Activated T-cell treated with anti-CD3 and anti-CD28 coated beads, Interleukin-2, amount 50 U/mL, for 72 hours (primary cell): ENCODE measurements around the gene FUT3. TPM values are rescaled to one million over a fixed set of nuclear protein-coding genes. Genes with fewer than 3 reads are reported as not detected.
"Not testable (repeated sequence)": the region's sequence is repeated elsewhere in the genome, so short reads cannot be mapped to it uniquely, and the experiment has no call there.

Experiments
- ATAC-seq, 2 donors: fragments of 150-1000 bp; cut with Tn5 transposase; replicated peaks in 1 of 2; 2 replicates each; pipeline ENCODE4 v1.10.0; 2021; ENCODE audit warnings: moderate library complexity in 2 of 2, mild to moderate bottlenecking in 1 of 2
- DNase-seq, 2 donors: peaks; one replicate each; pipeline ENCODE4 v3.0.0; 2021 to 2022; ENCODE audit warnings: mixed read lengths in 1 of 2
- H3K27ac Mint-ChIP-seq: one replicate; pipeline ENCODE4 v1.8.0; 2022; ENCODE audit warnings: mild to moderate bottlenecking, moderate library complexity, mixed read lengths
- H3K27me3 Mint-ChIP-seq: one replicate; pipeline ENCODE4 v1.8.0; 2022; ENCODE audit warnings: low read depth, mixed read lengths
- H3K36me3 Mint-ChIP-seq, 2 donors: one replicate each; pipeline ENCODE4 v1.8.0; 2022; ENCODE audit warnings: mixed read lengths in 2 of 2, mild to moderate bottlenecking in 1 of 2; ENCODE audit not compliant: insufficient read depth in 2 of 2
- H3K4me1 Mint-ChIP-seq: one replicate; pipeline ENCODE4 v1.8.0; 2022; ENCODE audit warnings: low read depth, mixed read lengths
- H3K4me3 Mint-ChIP-seq, 2 donors: one replicate each; pipeline ENCODE4 v1.8.0; 2022; ENCODE audit warnings: mild to moderate bottlenecking in 2 of 2, mixed read lengths in 2 of 2, moderate library complexity in 2 of 2
- H3K9me3 Mint-ChIP-seq, 2 donors: one replicate each; pipeline ENCODE4 v1.8.0; 2022; ENCODE audit warnings: mixed read lengths in 2 of 2
- total RNA-seq, 2 donors: library from RNA; stranded (reverse); gene quantifications; one replicate each; pipeline ENCODE4 v1.2.3, GENCODE V29; 2022

The FUT3 gene
- total RNA-seq, 2 donors from 2014 or later, result 1.7 to 3.6 TPM

DNA sequence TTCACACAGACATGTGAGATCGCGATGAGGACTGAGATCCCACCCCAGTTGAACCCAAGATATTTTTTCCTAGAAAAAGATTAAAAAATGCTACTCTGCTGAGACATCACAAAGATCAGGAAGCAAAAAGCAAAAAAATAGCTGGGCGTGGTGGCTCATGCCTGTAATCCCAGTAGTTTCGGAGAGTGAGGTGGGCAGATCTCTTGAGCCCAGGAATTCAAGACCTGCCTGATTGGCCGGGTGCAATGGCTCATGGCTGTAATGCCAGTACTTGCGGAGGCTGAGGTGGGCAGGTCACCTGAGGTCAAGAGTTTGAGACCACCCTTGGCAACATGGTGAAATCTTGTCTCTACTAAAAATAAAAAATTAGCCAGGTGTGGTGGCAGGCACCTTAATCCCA is 1.1 kb downstream of the FUT3 start:
- ATAC-seq (no peak), DNase-seq (no peak)
- Mint-ChIP-seq H3K36me3 (no peaks in the 10 kb centered on the region), H3K27me3 (no peaks in the 10 kb centered on the region), H3K4me1 (peaks cover 4% of the 10 kb centered on the region), H3K9me3 (no peaks in the 10 kb centered on the region), H3K4me3 (no peak overlapping the region), H3K27ac (no peak overlapping the region)

DNA sequence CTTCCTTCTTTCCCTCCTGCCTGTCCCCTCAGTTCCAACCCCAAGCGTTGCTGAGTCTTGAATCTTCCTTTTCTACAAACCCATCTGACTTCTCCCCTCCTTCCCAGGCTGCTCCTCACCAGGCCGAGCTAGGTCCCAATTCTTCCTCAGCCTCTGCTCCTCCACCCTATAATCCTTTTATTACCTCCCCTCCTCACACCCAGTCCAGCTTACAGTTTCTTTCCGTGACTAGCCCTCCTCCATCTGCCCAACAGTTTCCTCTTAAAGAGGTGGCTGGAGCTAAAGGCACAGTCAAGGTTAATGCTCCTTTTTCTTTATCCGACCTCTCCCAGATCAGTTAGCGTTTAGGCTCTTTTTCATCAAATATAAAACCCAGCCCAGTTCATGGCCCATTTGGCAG is 2.6 kb downstream of the FUT3 start:
- not testable (repeated sequence) for DNase-seq, H3K36me3 Mint-ChIP-seq, H3K4me3 Mint-ChIP-seq

DNA sequence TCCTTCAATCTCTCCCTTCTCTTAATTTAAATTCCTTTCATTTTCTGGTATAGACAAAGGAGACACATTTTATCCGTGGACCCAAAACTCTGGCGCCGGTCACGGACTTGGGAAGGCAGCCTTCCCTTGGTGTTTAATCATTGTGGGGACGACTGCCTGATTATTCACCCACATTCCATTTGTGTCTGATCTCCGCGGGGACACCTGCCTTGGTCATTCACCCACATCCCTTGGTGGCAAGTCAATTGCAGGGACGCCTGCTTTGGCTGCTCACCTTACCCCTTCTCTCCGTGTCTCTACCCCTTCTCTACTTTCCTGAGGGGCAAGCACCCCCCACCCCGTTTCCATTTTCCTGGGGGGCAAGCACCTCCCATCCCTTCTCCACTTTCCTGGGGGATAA is 3.4 kb downstream of the FUT3 start:
- not testable (repeated sequence) for H3K27me3 Mint-ChIP-seq, H3K4me1 Mint-ChIP-seq, H3K27ac Mint-ChIP-seq, H3K9me3 Mint-ChIP-seq, ATAC-seq, H3K4me3 Mint-ChIP-seq, H3K36me3 Mint-ChIP-seq, DNase-seq

More for the DNA sequence above, 2.6 kb downstream of the FUT3 start:
- ATAC-seq, H3K27ac Mint-ChIP-seq, H3K9me3 Mint-ChIP-seq, H3K27me3 Mint-ChIP-seq, H3K4me1 Mint-ChIP-seq: not testable (repeated sequence)

DNA sequence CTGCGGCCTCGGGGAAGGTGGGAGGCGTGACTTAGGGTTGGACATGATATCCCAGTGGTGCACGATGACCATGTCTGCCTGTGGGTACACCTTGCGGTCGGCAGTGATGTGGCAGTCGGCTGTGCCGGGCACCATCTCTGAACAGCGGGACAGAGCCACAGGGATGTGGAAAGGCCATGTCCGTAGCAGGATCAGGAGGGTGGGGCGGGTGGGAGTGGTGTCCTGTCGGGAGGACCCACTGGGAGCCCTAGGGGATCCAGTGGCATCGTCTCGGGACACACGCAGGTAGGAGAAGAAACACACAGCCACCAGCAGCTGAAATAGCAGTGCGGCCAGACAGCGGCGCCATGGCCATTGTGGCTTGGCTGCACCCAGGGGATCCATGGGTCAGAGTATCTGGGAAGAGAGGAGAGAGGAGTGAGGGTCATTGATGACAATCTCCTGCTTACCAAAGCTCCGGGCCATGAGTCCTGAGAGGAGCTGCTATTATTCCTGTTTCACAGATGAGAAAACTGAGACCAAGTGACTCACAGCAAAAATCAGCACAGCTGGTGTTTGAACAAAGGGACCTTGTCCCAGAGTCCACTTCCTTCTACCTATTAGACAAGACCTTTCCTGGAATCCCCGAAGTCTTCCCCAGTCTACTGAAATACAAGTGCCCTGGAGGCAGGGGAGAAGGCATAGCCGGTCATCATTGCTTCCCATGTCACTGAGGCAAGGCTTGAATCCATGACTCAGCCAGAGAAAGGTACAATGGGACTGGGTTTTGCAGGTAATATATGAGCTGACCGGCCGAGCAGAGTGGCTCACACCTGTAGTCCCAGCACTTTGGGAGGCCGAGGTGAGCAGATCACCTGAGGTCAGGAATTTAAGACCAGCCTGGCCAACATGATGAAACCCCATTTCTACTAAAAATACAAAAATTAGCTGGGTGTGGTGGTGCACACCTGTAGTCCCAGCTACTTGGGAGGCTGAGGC is 6.5 kb downstream of the FUT3 start:
- Mint-ChIP-seq H3K36me3 (no peaks in the 10 kb centered on the region), H3K27ac (no peak overlapping the region), H3K27me3 (no peaks in the 10 kb centered on the region), H3K4me1 (no peaks in the 10 kb centered on the region), H3K9me3 (no peaks in the 10 kb centered on the region), H3K4me3 (no peak overlapping the region)
- ATAC-seq (no peak), DNase-seq (no peak)

DNA sequence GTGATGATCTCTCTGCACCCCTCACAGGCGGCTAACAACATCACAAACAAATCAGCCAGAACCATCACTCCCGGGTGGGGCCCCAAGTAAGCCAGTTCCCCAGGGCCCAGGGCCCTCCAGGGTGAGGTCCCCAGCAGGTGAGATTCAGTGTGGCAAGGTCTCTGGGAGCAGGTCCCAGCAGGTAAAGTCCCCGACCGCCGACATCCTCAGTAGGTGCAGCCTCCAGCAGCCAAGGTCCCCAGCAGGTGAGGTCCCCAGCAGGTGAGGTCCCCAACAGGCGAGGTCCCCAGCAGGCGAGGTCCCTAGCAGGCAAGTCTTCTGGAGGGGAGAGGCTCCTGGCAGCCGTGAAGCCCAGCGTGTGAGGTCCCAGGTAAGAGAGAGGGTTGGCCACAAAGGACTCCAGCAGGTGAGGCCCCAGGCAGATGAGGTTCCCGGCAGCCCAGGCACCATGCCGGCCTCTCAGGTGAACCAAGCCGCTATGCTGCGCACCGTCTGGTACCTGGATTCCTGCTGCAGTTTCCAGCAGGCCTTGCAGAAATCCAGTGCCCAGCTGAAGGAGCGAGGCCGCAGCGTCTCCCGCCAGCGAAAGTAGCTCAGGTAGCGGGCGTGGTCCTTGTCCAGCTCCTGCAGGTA is 7.8 kb downstream of the FUT3 start:
- Mint-ChIP-seq H3K9me3 (no peaks in the 10 kb centered on the region), H3K4me1 (peaks cover 9% of the 10 kb centered on the region), H3K27ac (no peak overlapping the region), H3K36me3 (no peaks in the 10 kb centered on the region), H3K4me3 (no peak overlapping the region), H3K27me3 (peaks cover 2% of the 10 kb centered on the region)
- ATAC-seq, result no peak
- no peak for DNase-seq

DNA sequence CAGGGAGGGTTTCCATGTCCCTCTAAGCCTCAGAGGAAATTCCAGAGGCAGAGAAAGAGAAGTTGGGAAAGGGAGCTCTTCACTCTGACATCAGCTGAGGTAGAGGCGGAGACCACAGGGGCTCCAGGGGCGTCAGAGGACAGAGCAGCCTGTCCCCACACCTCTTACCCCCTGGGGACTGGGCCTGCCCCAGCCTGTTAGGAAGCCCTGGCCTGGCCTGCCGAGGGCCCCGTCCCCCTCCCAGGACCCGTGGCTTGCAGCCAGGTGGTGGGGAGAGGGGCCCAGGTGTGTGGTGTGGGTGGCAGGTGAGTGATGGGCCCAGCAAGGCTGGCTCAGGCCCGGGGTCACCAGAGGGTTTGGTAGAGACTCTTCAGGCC is 9.5 kb downstream of the FUT3 start:
- not testable (repeated sequence) for H3K9me3 Mint-ChIP-seq, H3K27ac Mint-ChIP-seq, H3K36me3 Mint-ChIP-seq, ATAC-seq, DNase-seq, H3K4me3 Mint-ChIP-seq, H3K27me3 Mint-ChIP-seq
- H3K4me1 Mint-ChIP-seq, result peaks cover 14% of the 10 kb centered on the region

DNA sequence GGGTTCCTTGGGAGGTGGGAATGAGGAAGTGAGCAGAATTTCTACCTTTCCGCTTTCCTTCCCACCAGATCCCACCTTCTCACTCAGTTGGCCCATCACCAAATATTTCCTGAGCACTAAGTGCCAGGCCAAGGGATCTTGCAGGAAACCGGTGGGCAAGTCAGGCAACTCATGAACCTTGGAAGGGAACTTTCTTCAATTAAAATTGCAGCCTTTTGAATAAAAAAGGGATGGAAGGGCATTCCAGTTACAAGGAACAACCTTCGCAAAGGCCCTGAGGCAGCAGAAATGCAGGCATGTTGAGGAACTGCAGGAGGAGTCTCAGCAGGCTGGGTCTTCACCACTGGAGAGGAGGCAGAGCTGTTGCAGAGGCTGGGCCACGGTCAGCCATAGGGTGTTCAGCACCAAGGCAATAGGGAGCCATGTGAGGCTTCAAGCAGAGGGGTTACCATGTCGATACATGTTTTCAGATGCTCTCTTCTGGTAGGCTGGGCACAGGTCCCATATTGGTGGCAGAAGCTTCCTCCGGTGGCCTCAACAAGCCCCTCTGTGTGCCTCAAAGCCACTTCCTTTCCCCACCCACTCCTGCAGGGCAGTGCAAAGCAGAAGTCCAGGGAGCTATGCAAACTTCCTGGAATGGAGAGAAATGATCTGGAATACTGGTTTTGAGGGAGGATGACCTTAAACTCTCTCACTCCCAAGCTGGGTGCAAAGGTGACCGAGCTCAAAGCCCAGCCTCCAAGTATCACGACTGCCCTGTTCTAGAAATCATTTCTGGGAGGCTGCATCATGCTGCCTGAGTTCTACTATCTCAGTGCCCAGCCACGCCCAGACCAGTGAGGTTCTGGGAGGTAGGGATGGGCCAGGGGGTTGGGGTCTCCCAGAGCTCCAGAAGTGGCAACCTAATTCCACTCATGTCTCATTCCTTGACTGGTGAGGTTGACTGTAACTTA is 11.9 kb downstream of the FUT3 start, which contains the start of gene FUT6:
TSS of gene FUT6 (minus strand) at position 638 of the 953 bp plus-strand sequence. CDS start 7,135 bp downstream, outside the sequence.
- H3K9me3 Mint-ChIP-seq, result no peaks in the 10 kb centered on the region
- no peaks in the 10 kb centered on the region for H3K36me3 Mint-ChIP-seq
- DNase-seq (no peak), ATAC-seq (no peak)
- H3K4me3 Mint-ChIP-seq, result no peak within 1 kb of the TSS
- H3K27ac Mint-ChIP-seq, result no peak within 1 kb of the TSS
- H3K4me1 Mint-ChIP-seq, result peaks cover 14% of the 10 kb centered on the region
- peaks cover 9% of the 10 kb centered on the region for H3K27me3 Mint-ChIP-seq

DNA sequence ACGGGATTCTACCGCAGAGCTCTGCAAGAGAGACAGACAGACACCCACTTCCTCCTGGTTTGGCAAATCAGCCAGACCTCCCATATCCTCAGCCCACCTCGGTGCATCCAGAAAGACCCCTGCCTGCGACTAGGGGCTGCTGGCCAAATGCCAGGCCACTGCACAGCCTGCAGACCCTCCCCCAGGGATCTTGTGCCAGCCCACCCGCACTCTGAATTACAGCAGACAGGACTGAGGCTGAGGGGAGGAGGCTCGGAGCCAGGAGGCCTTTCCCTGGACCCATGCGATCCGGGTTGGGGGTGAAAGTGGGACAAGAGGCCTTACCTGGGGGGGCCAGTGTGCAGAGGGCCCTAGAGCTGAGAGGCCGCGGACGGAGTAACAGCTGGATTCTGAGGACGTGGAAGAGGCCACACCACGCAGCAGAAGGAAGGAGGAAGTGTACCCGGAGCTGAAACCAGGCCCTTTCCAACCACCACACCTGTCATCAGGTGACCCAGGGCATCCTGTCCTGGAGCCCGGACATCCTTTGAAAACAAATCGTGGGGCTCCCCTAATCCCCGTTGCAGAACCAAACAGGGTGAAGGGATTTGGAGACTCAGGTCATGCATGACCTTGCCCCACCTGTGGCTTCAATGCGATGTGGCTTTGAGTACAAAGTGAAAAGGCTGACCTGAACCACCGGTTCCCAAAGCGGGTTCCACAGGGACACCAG is 12.7 kb downstream of the FUT3 start:
- no peaks in the 10 kb centered on the region for H3K9me3 Mint-ChIP-seq
- no peak for ATAC-seq
- peaks cover 9% of the 10 kb centered on the region for H3K27me3 Mint-ChIP-seq
- H3K4me3 Mint-ChIP-seq, result no peak overlapping the region
- no peaks in the 10 kb centered on the region for H3K36me3 Mint-ChIP-seq
- peaks cover 14% of the 10 kb centered on the region for H3K4me1 Mint-ChIP-seq
- H3K27ac Mint-ChIP-seq, result no peak overlapping the region
- DNase-seq, result no peak

DNA sequence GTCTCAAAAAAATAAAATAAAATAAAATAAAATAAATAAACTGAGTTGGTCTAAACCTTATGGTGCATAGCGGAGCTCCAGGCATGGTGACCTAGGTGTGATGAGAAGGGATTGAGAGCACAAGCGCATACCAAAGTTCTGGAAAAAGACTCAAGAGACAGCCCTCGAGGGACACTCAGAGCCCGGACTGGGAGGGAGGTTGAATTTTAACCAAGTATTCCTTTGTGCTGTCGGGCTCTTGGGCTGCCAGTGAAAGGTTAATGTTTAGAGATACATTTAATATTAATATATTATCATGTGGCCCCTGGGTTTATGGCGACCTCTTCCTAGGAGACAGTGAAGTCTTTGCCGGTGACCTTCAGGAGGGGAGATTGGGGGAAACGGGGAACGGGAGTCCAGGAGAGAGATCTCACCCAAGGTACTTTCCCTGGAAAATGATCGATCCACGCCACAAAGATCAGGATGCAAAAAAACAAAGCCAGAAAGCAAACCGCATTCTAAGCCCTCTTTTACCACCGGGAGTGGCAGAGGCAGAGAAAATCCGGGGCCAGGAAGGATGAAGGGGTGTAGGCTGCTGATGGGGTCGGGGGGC is 13.4 kb downstream of the FUT3 start:
- ATAC-seq (no peak), DNase-seq (no peak)
- peaks cover 9% of the 10 kb centered on the region for H3K27me3 Mint-ChIP-seq
- no peaks in the 10 kb centered on the region for H3K36me3 Mint-ChIP-seq
- H3K4me3 Mint-ChIP-seq, result no peak overlapping the region
- no peaks in the 10 kb centered on the region for H3K9me3 Mint-ChIP-seq
- H3K27ac Mint-ChIP-seq, result no peak overlapping the region
- peaks cover 14% of the 10 kb centered on the region for H3K4me1 Mint-ChIP-seq

DNA sequence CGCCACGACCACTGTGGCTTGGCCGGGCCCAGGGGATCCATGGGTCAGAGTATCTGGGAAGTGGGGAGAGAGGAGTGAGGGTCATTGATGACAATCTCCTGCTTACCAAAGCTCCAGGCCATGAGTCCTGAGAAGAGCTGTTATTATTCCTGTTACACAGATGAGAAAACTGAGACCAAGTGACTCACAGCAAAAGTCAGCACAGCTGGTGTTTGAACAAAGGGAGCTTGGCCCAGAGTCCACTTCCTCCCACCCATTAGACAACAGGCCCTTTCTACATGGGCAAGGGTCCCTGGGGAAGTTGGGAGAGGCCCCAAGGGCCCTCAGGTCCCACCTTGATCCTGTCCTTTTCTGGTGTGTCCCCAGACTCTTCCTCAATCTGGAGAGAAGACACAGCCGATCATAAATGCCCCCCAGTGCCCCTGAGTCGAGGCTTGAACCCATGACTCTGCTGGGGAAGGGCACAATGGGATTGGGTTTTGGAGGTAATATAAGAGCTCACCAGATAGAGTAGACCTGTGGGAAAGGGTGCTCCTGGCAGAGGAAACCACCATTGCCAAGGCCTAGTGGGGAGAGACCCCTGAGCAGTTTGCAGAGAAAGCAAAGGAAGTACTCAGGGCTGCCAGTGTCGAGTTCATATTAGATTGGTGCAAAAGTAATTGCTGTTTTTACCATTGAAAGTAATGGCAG is 18.6 kb downstream of the FUT3 start:
- DNase-seq (no peak), ATAC-seq (no peak)
- peaks cover 2% of the 10 kb centered on the region in 2 donors for H3K36me3 Mint-ChIP-seq
- no peaks in the 10 kb centered on the region for H3K9me3 Mint-ChIP-seq
- no peak overlapping the region for H3K4me3 Mint-ChIP-seq
- no peaks in the 10 kb centered on the region for H3K4me1 Mint-ChIP-seq
- no peaks in the 10 kb centered on the region for H3K27me3 Mint-ChIP-seq
- no peak overlapping the region for H3K27ac Mint-ChIP-seq

DNA sequence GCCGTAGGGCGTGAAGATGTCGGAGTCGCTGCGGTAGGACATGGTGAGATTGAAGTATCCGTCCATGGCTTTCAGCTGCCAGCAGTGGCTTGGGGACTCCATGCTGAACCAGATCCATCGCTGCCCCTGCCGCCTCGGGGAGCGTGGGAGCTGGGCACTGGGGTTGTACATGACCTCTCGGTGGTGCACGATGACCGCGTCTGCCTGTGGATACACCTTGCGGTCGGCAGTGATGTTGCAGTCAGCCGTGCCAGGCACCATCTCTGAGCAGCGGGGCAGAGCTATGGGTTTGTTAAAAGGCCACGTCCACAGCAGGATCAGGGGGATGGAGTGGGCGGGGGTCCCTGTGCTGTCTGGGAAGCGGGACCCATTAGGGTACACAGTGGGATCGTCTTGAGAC is 19.2 kb downstream of the FUT3 start:
- Mint-ChIP-seq H3K4me3 (no peak overlapping the region), H3K9me3 (no peaks in the 10 kb centered on the region), H3K36me3 (peaks cover 2% of the 10 kb centered on the region in 2 donors), H3K4me1 (peaks cover 1% of the 10 kb centered on the region), H3K27me3 (no peaks in the 10 kb centered on the region), H3K27ac (no peak overlapping the region)
- ATAC-seq, result no peak
- DNase-seq, result no peak

DNA sequence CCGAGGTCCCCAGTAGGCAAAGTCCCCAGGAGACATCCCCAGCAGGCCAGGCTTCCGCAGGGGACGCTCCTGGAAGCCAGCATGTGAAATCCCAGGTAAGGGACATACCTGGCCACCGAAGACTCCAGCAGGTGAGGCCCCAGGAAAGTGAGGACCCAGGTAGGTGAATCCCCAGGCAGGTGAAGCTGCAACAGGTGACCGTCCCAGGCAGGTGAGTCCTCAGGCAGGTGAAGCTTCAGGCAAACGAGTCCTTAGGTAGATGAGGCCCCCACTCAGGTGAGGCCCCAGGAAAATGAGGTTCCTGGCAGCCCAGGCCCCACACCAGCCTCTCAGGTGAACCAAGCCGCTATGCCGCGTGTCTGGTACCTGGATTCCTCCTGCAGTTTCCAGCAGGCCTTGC is 20.1 kb downstream of the FUT3 start:
- H3K36me3 Mint-ChIP-seq, result peaks cover 2% of the 10 kb centered on the region in 2 donors
- no peak for DNase-seq
- no peak overlapping the region for H3K27ac Mint-ChIP-seq
- H3K9me3 Mint-ChIP-seq, result no peaks in the 10 kb centered on the region
- H3K4me3 Mint-ChIP-seq, result no peak overlapping the region
- H3K4me1 Mint-ChIP-seq, result peaks cover 8% of the 10 kb centered on the region
- no peaks in the 10 kb centered on the region for H3K27me3 Mint-ChIP-seq
- ATAC-seq, result no peak
